Osteocyte (in vitro differentiated cells): ENCODE measurements around the gene SORT1. TPM values are rescaled to one million over a fixed set of nuclear protein-coding genes. Genes with fewer than 3 reads are reported as not detected.

Experiments
- DNase-seq: peaks from one replicate; pipeline ENCODE4 v3.0.0; 2021; ENCODE audit warnings: mixed read lengths; ENCODE audit not compliant: unreplicated experiment; ENCODE audit errors: extremely low spot score
- H3K27ac Mint-ChIP-seq: one replicate; pipeline ENCODE4 v1.8.0; 2021; ENCODE audit warnings: mild to moderate bottlenecking, mixed read lengths; ENCODE audit not compliant: unreplicated experiment
- H3K27me3 Mint-ChIP-seq: one replicate; pipeline ENCODE4 v1.8.0; 2021; ENCODE audit warnings: mixed read lengths; ENCODE audit not compliant: unreplicated experiment
- H3K36me3 Mint-ChIP-seq: one replicate; pipeline ENCODE4 v1.8.0; 2021; ENCODE audit warnings: mixed read lengths; ENCODE audit not compliant: unreplicated experiment
- H3K4me1 Mint-ChIP-seq: one replicate; pipeline ENCODE4 v1.8.0; 2021; ENCODE audit warnings: mixed read lengths; ENCODE audit not compliant: unreplicated experiment
- H3K4me3 Mint-ChIP-seq: one replicate; pipeline ENCODE4 v1.8.0; 2021; ENCODE audit warnings: mild to moderate bottlenecking, moderate library complexity, mixed read lengths; ENCODE audit not compliant: unreplicated experiment
- H3K9me3 Mint-ChIP-seq: one replicate; pipeline ENCODE4 v1.8.0; 2021; ENCODE audit warnings: mixed read lengths; ENCODE audit not compliant: unreplicated experiment
- total RNA-seq: library from RNA; stranded (reverse); gene quantifications from 2 replicates; pipeline ENCODE4 v1.2.1, GENCODE V29; 2021
- TF ChIP-seq, protein P1 (sequence below): fragments of 200-600 bp; sonication (generic); IDR thresholded peaks from 2 replicates; pipeline ENCODE4 v1.5.0; 2021; ENCODE audit warnings: antibody characterized with exemption, mild to moderate bottlenecking, moderate library complexity

SORT1 gene
- total RNA-seq, 1 donor from 2014 or later, result 71.4 TPM

DNA sequence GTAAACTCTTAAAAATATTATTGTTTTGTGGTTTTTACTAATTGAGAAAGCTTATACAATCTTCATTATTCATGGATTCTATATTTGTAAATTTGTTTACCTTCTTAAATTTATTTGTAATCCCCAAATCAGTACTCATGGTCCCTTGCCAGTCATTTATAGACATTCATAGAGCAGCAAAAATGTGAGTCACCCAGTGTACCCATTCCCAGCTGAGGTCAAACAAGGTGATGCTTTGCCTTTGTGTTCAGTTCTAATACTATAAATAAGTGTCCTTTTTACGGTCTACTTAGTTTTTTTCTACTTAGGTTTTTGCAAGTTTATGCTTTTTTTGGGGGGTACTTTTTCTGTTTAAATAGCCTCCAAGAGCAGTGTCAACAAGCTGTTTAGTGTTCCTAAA lies 36.1 kb downstream of the SORT1 start:
- TF ChIP-seq, protein P1, sequence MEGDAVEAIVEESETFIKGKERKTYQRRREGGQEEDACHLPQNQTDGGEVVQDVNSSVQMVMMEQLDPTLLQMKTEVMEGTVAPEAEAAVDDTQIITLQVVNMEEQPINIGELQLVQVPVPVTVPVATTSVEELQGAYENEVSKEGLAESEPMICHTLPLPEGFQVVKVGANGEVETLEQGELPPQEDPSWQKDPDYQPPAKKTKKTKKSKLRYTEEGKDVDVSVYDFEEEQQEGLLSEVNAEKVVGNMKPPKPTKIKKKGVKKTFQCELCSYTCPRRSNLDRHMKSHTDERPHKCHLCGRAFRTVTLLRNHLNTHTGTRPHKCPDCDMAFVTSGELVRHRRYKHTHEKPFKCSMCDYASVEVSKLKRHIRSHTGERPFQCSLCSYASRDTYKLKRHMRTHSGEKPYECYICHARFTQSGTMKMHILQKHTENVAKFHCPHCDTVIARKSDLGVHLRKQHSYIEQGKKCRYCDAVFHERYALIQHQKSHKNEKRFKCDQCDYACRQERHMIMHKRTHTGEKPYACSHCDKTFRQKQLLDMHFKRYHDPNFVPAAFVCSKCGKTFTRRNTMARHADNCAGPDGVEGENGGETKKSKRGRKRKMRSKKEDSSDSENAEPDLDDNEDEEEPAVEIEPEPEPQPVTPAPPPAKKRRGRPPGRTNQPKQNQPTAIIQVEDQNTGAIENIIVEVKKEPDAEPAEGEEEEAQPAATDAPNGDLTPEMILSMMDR, result no peak
- Mint-ChIP-seq H3K9me3 (no peaks in the 10 kb centered on the region), H3K27me3 (no peaks in the 10 kb centered on the region), H3K27ac (no peak overlapping the region), H3K36me3 (peaks cover 19% of the 10 kb centered on the region), H3K4me1 (peaks cover 13% of the 10 kb centered on the region), H3K4me3 (no peak overlapping the region)
- no peak for DNase-seq

- TF ChIP-seq, protein P1, result no peak
- Mint-ChIP-seq H3K4me1 (peaks cover 15% of the 10 kb centered on the region), H3K27ac (no peak overlapping the region), H3K9me3 (no peaks in the 10 kb centered on the region), H3K36me3 (peaks cover 13% of the 10 kb centered on the region), H3K4me3 (no peak overlapping the region), H3K27me3 (no peaks in the 10 kb centered on the region)
- DNase-seq, result no peak
These were observed 36.6 kb downstream of the SORT1 start for GRCh38 chr1:109361069-109361468.

DNA sequence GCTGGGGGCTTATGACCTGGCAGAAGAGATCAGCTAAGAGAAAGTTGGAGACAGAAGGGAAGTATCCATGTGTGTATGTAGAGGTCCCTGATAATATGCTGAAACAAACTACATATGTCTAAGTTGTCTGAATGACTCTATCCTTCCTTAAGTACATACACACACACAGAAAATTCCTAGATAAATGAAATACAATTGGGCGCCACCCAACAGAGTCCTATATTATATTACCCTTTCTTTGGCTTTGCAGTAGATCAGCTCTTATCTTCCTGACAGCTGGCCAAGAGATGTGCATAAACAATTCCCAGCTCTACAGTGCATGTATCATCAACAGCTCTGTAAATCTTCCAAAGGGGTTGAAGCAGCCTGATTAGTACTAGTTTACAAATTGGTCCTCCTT lies 40.1 kb downstream of the SORT1 start:
- H3K27me3 Mint-ChIP-seq, result no peaks in the 10 kb centered on the region
- H3K36me3 Mint-ChIP-seq, result peaks cover 10% of the 10 kb centered on the region
- no peaks in the 10 kb centered on the region for H3K9me3 Mint-ChIP-seq
- H3K27ac Mint-ChIP-seq, result no peak overlapping the region
- H3K4me3 Mint-ChIP-seq, result no peak overlapping the region
- no peak for DNase-seq
- peaks cover 9% of the 10 kb centered on the region for H3K4me1 Mint-ChIP-seq
- TF ChIP-seq, protein P1, result no peak

DNA sequence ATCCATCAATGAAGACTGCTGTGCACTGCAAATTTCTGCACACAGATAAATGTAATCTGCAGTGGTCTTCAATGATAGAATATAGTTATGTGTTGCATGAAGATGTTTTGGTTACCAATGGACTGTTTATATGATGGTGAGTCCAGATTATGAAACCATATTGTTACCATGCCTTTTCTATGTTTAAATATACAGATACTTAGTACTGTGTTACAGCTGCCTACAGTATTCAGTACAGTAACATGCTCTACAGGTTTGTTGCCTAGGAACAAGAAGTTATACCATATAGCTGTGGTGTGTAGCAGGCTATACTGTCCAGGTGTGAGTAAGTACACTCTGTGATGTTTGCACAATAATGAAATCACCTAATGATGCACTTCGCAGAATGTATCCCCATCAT lies 40.8 kb downstream of the SORT1 start:
- H3K27me3 Mint-ChIP-seq, result no peaks in the 10 kb centered on the region
- no peak overlapping the region for H3K4me3 Mint-ChIP-seq
- no peak overlapping the region for H3K27ac Mint-ChIP-seq
- peaks cover 7% of the 10 kb centered on the region for H3K4me1 Mint-ChIP-seq
- DNase-seq, result no peak
- TF ChIP-seq, protein P1, result no peak
- H3K36me3 Mint-ChIP-seq, result peaks cover 11% of the 10 kb centered on the region
- H3K9me3 Mint-ChIP-seq, result no peaks in the 10 kb centered on the region

DNA sequence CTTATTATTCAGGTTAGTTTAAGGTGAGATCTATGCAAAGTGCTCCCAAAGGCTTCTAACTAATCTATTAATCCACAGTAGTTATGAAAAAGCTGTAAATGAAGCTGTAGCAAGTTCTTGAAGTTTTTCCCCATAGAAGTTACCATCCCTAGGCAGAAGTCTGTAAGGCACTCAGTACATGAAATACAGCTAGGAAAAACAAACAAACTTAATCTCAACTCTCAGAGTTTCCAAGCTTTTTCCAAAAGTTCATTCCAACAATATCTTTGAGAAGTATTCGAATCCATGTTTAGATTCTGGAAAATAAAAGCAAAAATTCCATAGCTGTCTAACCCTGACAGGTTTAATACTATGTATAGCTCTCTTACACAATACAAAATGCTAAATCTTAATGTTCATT lies 41.2 kb downstream of the SORT1 start:
- Mint-ChIP-seq H3K27ac (no peak overlapping the region), H3K27me3 (no peaks in the 10 kb centered on the region), H3K36me3 (peaks cover 11% of the 10 kb centered on the region), H3K9me3 (no peaks in the 10 kb centered on the region), H3K4me1 (peaks cover 3% of the 10 kb centered on the region), H3K4me3 (no peak overlapping the region)
- TF ChIP-seq, protein P1, result no peak
- no peak for DNase-seq
